HG02642 (cell line): ENCODE measurements around the gene FEN1.

Source experiments
- ATAC-seq: cut with Tn5 transposase; IDR thresholded peaks from one replicate; pipeline ENCODE4 v1.9.1; 2021; ENCODE audit warnings: mild to moderate bottlenecking; ENCODE audit not compliant: unreplicated experiment, poor library complexity

FEN1 gene

DNA sequence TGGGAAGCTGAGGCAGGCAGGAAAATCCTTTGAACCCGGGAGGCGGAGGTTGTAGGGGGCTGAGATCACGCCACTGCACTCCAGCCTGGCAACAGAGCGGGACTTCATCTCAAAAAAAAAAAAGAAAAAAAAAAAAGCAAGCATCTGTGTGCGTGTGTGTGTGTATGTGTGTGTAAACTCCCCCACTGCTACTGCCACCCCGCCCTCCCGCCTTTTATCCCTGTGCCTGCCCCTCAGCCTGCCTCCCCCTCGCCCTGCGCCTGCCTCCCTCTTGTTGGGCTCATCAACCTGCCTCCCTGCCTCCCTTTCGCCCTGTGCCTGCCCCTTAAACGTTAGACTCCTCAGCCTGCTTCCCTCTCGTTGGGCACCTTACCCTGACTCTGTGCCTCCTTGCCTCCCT lies 18.3 kb upstream of the FEN1 start:
- no peak for ATAC-seq

DNA sequence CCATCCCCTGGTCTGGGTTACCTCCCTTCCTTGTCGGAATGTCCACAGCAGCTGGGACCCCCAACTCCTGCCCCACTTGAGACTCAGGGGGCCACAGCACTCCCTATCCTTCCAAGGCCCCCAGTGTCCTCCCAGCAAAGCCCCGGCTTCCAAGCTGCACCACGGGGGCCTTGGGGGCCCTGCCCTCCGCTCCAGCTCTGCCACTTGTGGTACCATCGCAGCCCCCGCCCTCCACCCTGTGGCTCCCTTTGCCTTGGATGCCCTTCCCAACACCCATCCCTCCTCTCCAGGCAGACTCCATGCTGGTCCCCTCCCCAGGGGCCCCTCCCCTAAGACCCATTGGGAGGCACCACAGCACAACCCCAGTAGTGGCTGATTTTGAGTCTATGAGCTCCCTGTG lies 17.6 kb upstream of the FEN1 start:
- no peak for ATAC-seq

DNA sequence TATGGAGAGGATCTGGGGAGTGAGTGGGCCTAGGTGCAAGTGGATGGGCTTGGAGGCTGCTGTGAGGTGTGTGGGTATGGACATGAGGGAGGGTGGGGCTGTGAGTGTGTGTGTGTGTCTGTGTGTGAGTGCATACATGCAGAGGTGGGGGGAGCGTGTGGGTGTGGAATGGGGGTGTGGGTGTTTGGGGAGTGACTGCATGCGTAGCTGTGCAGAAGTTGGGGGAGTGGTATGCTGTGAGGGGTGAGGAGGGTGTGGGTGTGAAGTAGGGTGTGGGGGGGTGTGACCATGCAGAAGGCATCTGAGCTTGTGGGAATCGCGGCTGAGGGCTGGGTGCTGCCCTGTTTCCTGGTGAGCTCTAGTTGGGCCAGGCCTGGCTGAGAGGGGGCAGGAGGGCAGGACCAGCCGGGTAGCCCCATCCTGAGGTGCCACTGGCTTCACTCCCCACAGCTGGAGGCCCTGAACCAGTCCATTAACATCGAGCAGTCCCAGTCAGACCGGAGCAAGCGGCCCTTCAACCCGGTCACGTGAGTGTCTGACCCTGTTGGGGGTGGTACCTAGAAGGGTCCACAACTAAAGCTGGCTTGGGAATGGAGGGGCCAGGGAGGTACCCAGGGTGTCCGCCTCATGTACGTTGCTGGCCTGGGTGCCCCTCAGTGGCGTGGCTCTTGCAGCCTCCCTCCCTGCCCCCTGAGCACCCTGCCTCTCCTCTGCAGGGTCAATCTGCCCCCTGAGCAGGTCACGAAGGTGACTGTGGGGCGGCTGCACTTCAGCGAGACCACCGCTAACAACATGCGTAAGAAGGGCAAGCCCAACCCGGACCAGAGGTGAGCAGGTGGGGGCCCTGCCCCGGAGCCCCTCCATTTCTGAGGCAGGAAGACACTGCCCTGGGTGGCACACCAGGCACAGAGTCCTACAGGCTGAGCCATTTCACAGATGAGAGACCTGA lies 16.8 kb upstream of the FEN1 start:
- no peak for ATAC-seq

DNA sequence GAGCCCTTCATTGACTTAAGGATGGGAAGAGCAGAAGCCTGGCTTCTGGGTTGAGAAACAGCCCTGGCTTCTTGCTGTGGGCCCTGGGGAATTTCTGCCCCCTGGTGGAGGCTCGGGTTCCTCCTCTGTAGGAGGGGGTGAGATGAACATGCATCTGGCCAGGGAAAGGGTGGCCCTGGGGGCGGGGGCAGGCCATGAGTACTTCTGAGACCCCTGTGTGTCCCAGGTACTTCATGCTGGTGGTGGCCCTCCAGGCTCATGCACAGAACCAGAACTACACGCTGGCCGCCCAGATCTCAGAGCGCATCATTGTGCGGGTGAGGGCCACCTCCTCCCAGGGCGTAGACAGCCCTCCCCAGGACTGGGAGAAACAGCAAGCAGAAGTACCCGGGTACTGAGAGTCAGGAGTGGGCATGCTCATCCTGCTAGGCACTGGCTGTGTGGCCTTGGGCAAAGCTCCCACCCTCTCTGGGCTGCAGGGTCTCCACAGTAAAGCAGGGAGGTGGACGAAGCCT lies 16.1 kb upstream of the FEN1 start:
- no peak for ATAC-seq

DNA sequence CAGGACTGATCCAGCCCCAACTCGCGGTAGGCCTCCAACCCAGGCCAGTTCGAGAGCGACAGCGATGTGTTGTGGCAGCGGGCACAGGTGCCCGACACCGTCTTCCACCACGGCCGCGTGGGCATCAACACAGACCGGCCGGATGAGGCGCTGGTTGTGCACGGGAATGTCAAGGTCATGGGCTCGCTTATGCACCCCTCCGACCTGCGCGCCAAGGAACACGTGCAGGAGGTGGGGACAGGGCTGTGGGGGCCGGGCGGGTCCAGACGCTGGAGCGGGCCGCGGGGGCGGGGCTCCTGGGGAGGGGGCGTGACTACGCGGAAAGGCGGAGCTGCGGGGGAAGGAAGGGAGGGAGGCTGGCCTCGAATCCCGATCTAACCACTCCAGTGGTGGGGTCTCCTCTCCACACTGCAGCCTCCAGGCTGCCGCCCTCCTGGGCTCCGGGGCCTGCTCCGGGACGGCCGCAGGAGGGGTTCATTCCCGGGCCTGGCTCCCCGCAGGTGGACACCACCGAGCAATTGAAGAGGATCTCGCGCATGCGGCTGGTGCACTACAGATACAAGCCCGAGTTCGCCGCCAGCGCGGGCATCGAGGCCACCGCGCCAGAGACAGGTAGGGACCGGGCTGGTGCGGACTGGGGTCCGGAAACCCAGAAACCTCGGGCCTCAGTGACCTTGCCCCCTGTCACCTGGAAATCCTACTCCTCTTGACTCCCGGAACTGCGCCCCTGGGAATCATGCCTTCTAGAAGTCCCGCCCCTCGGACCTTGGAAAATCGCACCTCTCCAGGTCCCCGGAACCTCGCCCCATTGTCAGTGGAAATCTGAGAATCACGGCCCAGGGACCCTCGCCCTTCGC lies 15.2 kb upstream of the FEN1 start:
- ATAC-seq, result no peak

DNA sequence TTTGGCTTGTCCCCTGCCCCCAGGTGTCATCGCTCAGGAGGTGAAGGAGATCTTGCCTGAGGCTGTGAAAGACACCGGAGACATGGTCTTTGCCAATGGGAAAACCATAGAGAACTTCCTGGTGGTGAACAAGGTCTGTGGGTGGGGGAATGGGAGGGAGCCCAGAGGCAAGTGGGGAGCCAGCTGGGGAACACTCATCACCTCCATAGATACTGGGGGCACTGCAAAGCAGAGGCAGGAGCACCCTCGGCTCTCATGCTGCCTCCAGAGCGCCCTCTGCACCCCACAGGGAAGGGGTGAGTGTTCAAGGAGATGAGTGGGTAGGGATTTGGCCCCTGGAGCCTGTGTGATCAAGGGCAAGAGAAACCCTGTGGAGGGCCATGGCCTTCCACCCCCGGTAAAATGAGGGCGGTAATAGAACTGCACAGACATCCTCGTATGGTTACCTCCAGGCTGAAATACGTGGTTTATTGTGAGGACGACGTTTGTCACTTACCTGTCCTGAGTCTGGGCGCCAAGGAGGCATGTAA lies 14.3 kb upstream of the FEN1 start:
- no peak for ATAC-seq

DNA sequence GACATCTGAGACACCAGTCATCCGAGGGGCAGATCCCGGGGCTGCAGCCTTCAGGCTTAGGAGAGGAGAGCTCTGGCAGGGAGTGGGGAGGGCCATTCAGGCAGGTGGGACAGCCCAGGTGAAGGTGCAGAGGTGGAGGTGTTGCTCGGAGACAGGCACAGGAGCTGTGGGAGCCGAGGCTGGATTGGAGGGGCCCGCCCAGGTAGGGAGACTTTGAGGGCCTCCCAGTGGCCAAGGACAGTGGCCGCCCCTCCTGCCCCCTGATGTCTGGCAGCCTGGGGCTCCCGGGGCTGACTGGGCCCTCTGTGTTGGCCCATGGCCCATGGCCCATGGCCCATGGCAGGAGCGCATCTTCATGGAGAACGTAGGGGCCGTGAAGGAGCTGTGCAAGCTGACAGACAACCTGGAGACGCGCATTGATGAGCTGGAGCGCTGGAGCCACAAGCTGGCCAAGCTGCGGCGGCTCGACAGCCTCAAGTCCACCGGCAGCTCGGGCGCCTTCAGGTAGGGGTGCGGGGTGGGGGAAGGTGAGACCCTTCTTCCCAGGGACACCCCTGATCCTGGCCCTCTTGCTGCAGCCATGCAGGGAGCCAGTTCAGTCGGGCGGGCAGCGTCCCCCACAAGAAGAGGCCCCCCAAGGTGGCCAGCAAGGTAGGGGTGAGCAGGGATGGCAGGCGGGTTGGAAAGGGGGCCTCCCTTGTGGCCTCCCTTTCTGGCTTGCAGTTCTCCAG lies 13.6 kb upstream of the FEN1 start:
- no peak for ATAC-seq

DNA sequence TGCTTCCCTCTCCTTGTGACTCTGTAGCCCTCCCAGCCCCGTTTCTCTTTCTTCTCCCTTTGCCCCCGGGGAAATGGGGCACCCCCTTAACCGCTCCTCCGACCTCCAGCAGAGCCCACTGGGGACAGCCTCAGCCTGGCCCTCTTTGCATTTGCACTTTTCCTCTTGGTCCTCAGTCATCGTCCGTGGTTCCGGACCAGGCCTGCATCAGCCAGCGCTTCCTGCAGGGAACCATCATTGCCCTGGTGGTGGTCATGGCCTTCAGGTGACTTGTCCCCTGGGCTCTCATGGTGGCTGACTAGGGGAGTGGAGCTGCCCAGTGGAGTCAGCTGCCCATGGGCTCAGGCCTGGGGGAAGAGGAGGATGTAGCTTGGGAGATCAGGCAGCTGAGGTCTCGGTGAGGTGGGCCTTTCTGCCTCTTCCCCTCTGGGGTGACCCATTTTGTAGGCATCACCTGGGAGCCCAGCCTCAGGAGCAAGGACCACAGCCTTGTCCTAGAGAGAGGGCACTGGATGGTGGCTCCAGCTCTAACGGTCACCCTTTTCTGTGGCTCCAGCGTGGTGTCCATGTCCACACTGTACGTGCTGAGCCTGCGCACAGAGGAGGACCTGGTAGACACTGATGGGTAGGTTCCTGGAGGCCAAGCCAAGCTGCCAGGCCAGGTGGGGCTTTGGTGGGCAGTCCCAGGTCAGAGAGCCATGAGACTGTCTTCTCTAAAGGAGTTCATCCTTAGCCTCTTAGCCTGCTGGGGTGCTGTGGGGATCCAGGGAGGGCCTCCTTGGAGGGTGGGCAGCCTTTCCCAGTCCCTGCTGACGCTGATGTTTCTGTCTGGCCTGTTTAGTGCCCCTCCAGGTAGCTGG lies 12.8 kb upstream of the FEN1 start:
- ATAC-seq, result no peak

DNA sequence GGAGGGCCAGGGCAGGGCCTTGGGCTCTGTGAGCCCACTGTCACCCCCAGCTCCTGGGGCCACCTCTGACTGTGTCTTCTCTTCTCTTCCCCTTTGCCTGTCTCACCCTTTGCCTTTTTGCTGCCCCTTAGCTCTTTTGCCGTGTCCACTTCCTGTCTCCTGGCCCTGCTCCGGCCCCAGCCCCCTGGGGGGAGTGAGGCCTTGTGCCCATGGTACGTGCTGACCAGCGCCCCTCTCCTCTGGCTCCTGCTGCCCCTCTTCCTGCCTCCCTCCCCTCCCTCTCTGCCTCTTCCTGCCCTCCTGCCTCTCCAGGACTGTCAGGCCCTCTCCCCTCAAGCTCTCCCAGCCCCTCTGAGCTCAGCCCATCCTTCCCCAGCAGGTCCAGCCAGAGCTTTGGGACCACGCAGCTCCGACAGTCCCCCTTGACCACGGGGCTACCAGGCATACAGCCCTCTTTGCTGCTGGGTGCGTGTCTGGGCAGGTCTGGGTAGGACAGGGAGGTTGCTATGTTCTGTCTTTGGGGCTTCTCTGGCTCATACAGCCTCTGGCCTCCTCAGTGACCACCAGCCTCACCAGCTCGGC lies 12.0 kb upstream of the FEN1 start:
- no peak for ATAC-seq

DNA sequence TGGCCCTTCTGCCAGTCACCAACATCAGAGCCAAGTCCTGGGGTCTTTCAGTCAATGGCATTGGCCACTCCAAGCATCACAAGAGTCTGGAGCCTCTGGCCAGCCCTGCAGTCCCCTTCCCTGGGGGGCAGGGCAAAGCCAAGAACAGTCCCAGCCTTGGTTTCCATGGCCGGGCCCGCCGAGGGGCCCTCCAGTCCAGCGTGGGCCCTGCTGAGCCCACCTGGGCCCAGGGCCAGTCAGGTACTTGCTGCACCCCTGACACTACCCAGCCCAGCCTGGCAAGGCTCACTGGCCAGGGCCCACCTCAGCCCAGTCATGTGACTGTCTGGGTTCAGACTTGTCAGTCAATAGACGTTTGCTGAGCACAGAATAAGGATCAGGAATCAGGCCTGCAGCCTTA lies 11.1 kb upstream of the FEN1 start:
- ATAC-seq, result no peak

DNA sequence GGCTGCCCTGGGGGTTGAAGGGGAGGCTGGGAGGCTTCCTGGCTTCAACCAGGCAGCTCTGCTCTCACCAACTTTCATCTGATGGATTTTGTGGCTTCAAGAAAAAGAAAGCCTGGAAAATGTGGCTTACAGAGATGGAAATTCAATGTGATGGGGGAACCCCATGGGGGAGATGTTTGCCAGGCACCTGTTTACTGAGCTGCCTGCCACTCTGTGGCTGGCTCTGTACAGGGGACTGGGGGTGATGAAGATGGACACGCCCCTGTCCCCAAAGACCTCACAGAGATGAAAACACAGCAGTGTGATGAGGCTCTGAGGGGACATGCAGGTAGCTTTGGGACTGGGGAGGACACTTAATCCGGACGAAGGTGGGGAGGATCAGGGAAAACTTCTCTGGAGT lies 10.4 kb upstream of the FEN1 start:
- ATAC-seq, result no peak

DNA sequence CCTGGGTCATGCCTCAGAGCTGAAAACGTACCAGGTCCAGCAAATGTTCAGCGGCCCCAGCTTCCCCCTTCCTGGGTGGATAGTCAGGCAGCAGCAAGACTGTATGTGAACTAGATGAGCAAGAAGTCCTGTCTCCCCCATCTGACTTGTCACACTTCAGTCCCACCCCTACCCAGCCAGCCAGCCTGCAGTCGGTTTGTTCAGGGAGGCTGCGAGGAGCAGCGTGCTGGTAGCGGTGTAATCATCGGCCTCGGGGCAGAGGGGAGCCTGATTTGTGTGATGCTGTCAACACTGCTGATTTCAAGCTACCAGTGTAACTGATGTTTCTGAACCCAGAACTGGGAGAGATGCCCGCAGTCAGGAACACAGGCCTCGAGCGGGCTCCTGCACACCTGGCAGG lies 9.9 kb upstream of the FEN1 start:
- ATAC-seq, result no peak

DNA sequence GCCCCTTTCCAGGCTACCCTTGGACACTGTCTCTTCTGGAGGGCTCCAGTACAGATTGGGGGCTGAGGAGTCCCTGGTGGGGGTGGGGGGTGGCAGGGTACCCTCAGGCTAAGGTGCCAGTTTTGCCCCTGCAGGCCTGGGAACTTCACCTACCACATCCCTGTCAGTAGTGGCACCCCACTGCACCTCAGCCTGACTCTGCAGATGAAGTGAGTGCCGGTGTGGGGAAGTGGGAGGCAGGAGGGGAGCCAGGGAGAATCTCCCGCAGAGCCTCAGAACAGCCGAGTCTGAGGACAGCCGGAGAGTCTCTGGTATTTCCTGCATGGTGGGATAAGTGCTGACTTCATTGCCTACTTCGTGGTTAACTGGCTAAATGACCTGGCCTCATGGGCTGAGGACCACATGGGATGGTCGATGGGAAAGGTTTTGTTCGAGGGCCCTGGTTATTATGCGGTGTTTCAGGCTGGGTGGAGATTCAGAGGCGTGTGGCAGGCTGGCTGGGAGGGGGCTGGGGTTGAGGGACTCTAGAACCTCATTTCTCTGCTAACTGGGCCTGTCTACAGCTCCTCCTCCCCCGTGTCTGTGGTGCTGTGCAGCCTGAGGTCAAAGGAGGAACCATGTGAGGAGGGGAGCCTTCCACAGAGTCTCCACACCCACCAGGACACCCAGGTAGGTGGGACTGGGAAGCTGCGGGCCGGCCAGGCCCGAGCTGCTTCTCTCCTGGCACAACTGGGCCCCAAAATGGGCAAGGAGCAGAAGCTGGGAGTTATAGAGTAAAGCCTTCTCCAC lies 8.8 kb upstream of the FEN1 start:
- no peak for ATAC-seq

DNA sequence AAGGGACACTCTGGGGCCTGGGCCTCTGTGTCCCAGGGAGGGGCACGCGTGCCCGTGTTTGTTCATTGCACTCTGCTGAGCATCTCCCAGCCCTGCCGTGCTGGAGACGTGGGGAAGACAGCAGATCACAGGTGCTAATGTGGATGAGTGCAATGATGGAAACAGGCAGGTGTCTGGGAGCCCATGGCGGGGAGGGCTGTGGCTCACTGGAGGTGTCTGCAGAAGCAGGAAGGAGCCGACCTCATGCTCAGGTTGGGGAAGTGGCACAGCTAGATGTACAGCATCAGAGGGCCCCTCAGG lies 8.3 kb upstream of the FEN1 start:
- ATAC-seq, result no peak

DNA sequence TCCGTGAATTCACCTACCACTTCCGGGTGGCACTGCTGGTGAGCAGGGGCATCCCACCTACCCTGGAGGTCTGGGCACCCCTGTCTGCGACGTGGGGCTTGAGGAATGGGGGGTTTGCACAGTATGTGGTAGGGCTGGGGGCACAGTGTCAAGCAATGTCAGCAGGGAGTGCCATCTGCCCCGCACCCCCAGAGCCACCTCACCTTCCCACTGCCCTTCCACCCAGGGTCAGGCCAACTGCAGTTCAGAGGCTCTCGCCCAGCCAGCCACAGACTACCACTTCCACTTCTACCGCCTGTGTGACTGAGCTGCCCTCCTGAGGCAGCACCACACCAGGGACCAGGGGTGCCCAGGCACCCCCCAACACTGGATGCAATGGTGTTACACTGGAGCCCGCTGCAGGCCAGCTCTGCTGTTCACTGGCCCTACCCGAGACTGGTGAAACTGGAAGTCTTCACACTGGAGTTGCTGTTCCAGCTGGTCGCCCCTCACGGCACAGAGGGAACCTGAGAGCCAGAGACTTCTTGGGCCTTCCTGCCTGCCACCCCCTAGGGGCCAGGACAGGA lies 6.8 kb upstream of the FEN1 start:
- ATAC-seq, result no peak

DNA sequence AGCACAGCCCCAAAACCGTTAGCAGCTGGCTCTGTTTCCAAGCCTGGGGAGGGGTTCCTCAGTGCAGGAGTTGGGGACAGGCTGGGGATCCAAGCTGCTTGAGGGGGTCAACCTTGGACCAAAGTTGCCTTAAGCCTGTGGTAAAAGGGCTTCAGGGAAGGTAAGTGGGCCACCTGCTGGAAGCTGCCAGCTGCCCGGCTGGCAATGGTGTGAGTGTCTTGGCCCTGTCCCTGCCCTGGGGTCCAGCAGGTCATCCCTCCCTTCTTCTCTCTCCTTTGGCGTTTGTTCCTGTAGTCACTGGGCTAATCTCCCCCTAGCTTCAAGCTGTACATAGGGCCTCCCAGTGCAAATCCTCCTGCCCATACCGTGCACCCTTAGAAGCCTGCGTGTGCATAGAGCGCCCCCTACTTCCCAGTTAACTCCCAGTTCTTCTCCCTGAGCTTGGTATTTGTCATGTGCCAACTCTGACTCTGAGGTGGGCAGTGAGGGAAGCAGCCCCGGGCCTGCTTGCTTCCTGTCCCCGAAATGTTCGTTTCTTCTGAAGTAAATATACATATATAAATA lies 4.7 kb upstream of the FEN1 start:
- ATAC-seq, result no peak

DNA sequence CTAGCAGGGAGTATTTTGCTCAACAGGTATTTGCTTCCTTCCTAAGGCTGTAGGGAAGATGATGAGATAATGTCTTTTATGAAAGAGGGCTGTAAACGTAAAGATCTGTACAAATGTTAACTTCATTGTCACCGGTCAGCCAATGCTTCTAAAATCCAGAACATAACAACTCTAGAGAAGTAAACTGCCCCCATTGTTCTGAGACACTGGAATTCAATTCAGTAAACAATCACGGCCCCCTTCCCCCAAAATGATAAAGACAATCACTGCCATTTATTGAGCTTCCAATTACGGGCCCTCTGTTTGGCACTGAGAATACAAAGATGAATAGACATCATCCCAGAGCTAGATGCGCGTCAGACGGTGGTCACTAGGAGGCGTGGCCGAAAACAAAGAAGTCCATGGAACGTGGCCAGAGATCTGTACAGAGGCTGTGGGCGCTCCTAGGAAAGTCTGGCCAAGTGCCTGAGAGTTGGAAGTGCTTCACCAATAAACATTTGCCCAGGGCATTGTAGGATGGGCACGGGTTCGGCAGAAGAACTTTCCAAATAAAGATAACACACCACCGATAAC lies 888 bp upstream of the FEN1 start:
- ATAC-seq, result peak; percentile 33
